ENCODE data around the gene MRPS18A. TPM values are rescaled to one million over a fixed set of nuclear protein-coding genes. Genes with fewer than 3 reads are reported as not detected.
A peak's percentile ranks its signal among the peaks of the same experiment; 100 is the strongest.

Gene MRPS18A
- total and polyA plus RNA-seq, 9 of the 15 experiments (the other 6 are each of a cell fraction or from before 2014, with no cell fraction given), result 87.5 to 243 (median 125) TPM

GRCh38 chr6:43628393-43629103 is 59.0 kb downstream of the MRPS18A start (continued):
- TF ChIP-seq SMAD3 (CRISPR knock-in tag; conservative IDR thresholded peaks at IDR 0.05) (peak; percentile 7; the same call in 1 of the 2 replicates), SMARCA4 (IDR thresholded peaks at IDR 0.05) (peak; percentile 78), SIX5 (IDR thresholded peaks at IDR 0.05; ENCODE audit: borderline replicate concordance in 1 of 2, insufficient read depth in 1 of 2, low read depth in 1 of 2, low read length in 2 of 2) (no peak), MYC (IDR thresholded peaks at IDR 0.05; ENCODE audit: low read depth, low read length) (no peak), MYC (CRISPR knock-in tag; IDR thresholded peaks at IDR 0.05; ENCODE audit: borderline replicate concordance, low read depth) (peak; percentile 85; the same call in 1 of the 2 replicates), TCFL5 (CRISPR knock-in tag; conservative IDR thresholded peaks at IDR 0.05) (no peak; the same call in 1 of the 2 replicates), ETV1 (tag; conservative IDR thresholded peaks at IDR 0.05; ENCODE audit: low read depth) (peak; percentile 96), MLLT1 (IDR thresholded peaks at IDR 0.05) (peak; percentile 97 to 99), ZC3H11A (IDR thresholded peaks at IDR 0.05; ENCODE audit: low read depth, low read length) (no peak; the same call in 1 of the 2 replicates), MTF1 (CRISPR knock-in tag; IDR thresholded peaks at IDR 0.05; ENCODE audit: borderline replicate concordance) (no peak), TARDBP (IDR thresholded peaks at IDR 0.05) (peak; percentile 94; the same call in 1 of the 2 replicates), ILK (tag; IDR thresholded peaks at IDR 0.05; ENCODE audit: borderline replicate concordance, low read depth) (no peak), ZBTB5 (IDR thresholded peaks at IDR 0.05) (0 out of 2 replicates have a peak, but pooled peaks have one; percentile 17), HDAC1 (IDR thresholded peaks at IDR 0.05) (peak in 1 of 2 experiments; percentile 81; a peak in 2 of 4 replicates), ZNF354B (CRISPR knock-in tag; IDR thresholded peaks at IDR 0.05) (no peak), ZNF507 (tag; conservative IDR thresholded peaks at IDR 0.05) (no peak), USF2 (CRISPR knock-in tag; IDR thresholded peaks at IDR 0.05) (no peak), XRCC4 (IDR thresholded peaks at IDR 0.05; ENCODE audit: extremely low read depth, insufficient read depth, insufficient read length) (no peak), ETV5 (CRISPR knock-in tag; IDR thresholded peaks at IDR 0.05; ENCODE audit: low read depth) (peak; percentile 89), ZNF668 (CRISPR knock-in tag; IDR thresholded peaks at IDR 0.05) (no peak; the same call in 1 of the 2 replicates), E2F5 (CRISPR knock-in tag; IDR thresholded peaks at IDR 0.05) (peak; percentile 80; the same call in 1 of the 2 replicates), NR4A1 (CRISPR knock-in tag; IDR thresholded peaks at IDR 0.05) (peak; percentile 84; the same call in 1 of the 2 replicates), NR4A1 (tag; IDR thresholded peaks at IDR 0.05) (peak; percentile 58), ZNF79 (CRISPR knock-in tag; IDR thresholded peaks at IDR 0.05; ENCODE audit: low read depth) (0 out of 2 replicates have a peak, but pooled peaks have one; percentile 20)
